PC-3 (cell line): ENCODE results near the gene PRKCE. TPM values are rescaled to one million over a fixed set of nuclear protein-coding genes. Genes with fewer than 3 reads are reported as not detected.

ENCODE experiments used
- ATAC-seq: fragments of 200-7000 bp; cut with Tn5 transposase; 2 replicates; pipeline ENCODE4 v1.9.1; 2020; ENCODE audit warnings: mild to moderate bottlenecking, moderate library complexity
- BruUV-seq: library from RNA; stranded (reverse); fragments of 400-500 nt; replicated peaks from 2 replicates; lab custom pipeline; 2021; lab: Mats Ljungman, UMichigan
- CTCF ChIA-PET: fragments of 300-600 bp; sonication (Branson Sonifier 250); formaldehyde crosslinking; loops from one replicate; lab custom pipeline; 2022; ENCODE audit warnings: antibody characterized with exemption; lab: Charles Lee
- POLR2A ChIA-PET: fragments of 300-600 bp; sonication (Branson Sonifier 250); formaldehyde crosslinking; loops from one replicate; lab custom pipeline; 2022; ENCODE audit warnings: antibody characterized with exemption; ENCODE audit not compliant: unreplicated experiment; lab: Charles Lee
- DNase-seq: peaks from one replicate; pipeline ENCODE4 v3.0.0-alpha.2; 2015
- H2AFZ ChIP-seq: fragments of 300-600 bp; sonication (generic); 2 replicates; pipeline ENCODE4 v1.6.0; 2016; ENCODE audit warnings: antibody characterized with exemption, low read length
- H3F3A ChIP-seq: fragments of 300-600 bp; sonication (generic); one replicate; pipeline ENCODE4 v1.6.0; 2017; ENCODE audit warnings: antibody characterized with exemption, low read length, control low read depth, mild to moderate bottlenecking; ENCODE audit not compliant: unreplicated experiment
- H3K27ac ChIP-seq: fragments of 300-600 bp; sonication (generic); 2 replicates; pipeline ENCODE4 v1.5.1; 2016; ENCODE audit warnings: mild to moderate bottlenecking, low read length
- H3K27me3 ChIP-seq: fragments of 300-600 bp; sonication (generic); 2 replicates; pipeline ENCODE4 v1.6.1; 2016; ENCODE audit warnings: low read length, mixed read lengths
- H3K36me3 ChIP-seq: fragments of 300-600 bp; sonication (generic); 2 replicates; pipeline ENCODE4 v1.6.1; 2016; ENCODE audit warnings: low read depth, mixed run types, low read length, mixed read lengths
- H3K4me1 ChIP-seq: fragments of 300-600 bp; sonication (generic); 2 replicates; pipeline ENCODE4 v1.5.1; 2016; ENCODE audit warnings: low read length; ENCODE audit not compliant: insufficient read depth
- H3K4me2 ChIP-seq: fragments of 300-600 bp; sonication (generic); 2 replicates; pipeline ENCODE4 v1.6.0; 2016; ENCODE audit warnings: low read length
- H3K4me3 ChIP-seq: fragments of 300-600 bp; sonication (generic); 2 replicates; pipeline ENCODE4 v1.5.1; 2016; ENCODE audit warnings: mild to moderate bottlenecking, low read length, mixed read lengths
- H3K79me2 ChIP-seq: fragments of 300-600 bp; sonication (generic); 2 replicates; pipeline ENCODE4 v1.6.1; 2017; ENCODE audit warnings: low read length, mixed read lengths
- H3K9ac ChIP-seq: fragments of 300-600 bp; sonication (generic); 2 replicates; pipeline ENCODE4 v1.6.0; 2016; ENCODE audit warnings: mild to moderate bottlenecking, low read length
- H3K9me2 ChIP-seq: fragments of 300-600 bp; sonication (generic); replicated peaks from 2 replicates; pipeline ENCODE4 v1.6.1; 2016; ENCODE audit warnings: mixed run types, low read length, mixed read lengths
- H3K9me3 ChIP-seq: fragments of 300-600 bp; sonication (generic); 2 replicates; pipeline ENCODE4 v1.6.1; 2016; ENCODE audit warnings: low read length, mixed read lengths
- H4K20me1 ChIP-seq: fragments of 300-600 bp; sonication (generic); 2 replicates; pipeline ENCODE4 v1.6.1; 2016; ENCODE audit warnings: low read length, mixed read lengths
- EZH2 ChIP-seq: fragments of 300-600 bp; sonication (generic); IDR thresholded peaks from one replicate; pipeline ENCODE4 v1.6.1; 2017; ENCODE audit warnings: antibody characterized with exemption, mild to moderate bottlenecking, low read length; ENCODE audit not compliant: unreplicated experiment
- EZH2phosphoT487 ChIP-seq: fragments of 300-600 bp; sonication (generic); IDR thresholded peaks from 2 replicates; pipeline ENCODE4 v1.6.1; 2018; ENCODE audit warnings: mild to moderate bottlenecking, antibody characterized with exemption, low read length, borderline replicate concordance
- intact Hi-C: fragments of 100-400 bp; cut with micrococcal nuclease; formaldehyde crosslinking; loops from 2 replicates; pipeline ENCODE4 v1.9.0; 2023
- total RNA-seq: library from RNA; depleted of rRNA; stranded (reverse); fragments of >200 nt; gene quantifications from 2 replicates; pipeline ENCODE4 v1.2.3, GENCODE V29; 2014
- TF ChIP-seq, protein P1 (sequence below): fragments of 300-600 bp; sonication (generic); conservative IDR thresholded peaks from 2 replicates; pipeline ENCODE4 v1.5.1; 2017; ENCODE audit warnings: antibody characterized with exemption, low read depth, mild to moderate bottlenecking, low read length

Gene PRKCE
- total RNA-seq, 1 experiment from 2014 or later = 7.0 TPM

DNA sequence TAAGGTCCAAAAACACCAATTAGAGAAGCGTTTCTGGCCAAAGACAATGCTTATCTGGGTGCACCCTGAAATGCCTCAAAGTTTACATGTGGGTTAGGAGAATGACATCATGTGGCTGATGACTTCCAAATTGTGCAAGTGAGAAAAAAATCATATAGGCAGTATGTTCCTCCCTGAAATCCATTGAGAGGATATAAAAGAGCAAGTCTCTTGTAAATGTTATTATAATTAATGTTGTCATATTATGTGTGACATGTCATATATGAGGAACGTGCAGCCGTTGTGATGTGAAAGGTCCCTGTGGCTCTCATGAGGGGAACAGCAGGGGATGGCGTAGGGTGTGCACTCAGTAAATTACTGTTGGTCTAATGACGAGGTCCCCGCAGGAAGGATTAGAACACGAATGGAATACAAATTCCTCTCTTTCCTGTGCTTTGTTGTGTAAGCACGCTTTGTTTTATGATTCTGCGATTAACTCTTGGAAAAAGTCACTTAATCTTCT is 290.8 kb downstream of the PRKCE start:
- Histone ChIP-seq H3K27me3 (no peaks in the 10 kb centered on the region), H3F3A (peaks cover 8% of the 10 kb centered on the region), H4K20me1 (0 out of 2 replicates have a peak, but pooled peaks cover 4% of the 10 kb centered on the region), H3K79me2 (0 out of 2 replicates have a peak, but pooled peaks cover 4% of the 10 kb centered on the region), H3K9me2 (no peaks in the 10 kb centered on the region), H3K9me3 (no peaks in the 10 kb centered on the region), H3K27ac (no peak overlapping the region), H2AFZ (no peak overlapping the region), H3K4me1 (peaks cover 64% of the 10 kb centered on the region), H3K4me3 (no peak overlapping the region), H3K9ac (no peak overlapping the region), H3K36me3 (no peaks in the 10 kb centered on the region), H3K4me2 (no peak overlapping the region)
- intact Hi-C loops = no loop called here
- ChIA-PET CTCF (no interaction called here), POLR2A (no interaction called here)
- ATAC-seq (no peak), DNase-seq (no peak)
- no peak for TF ChIP-seq EZH2phosphoT487
- TF ChIP-seq, protein P1, sequence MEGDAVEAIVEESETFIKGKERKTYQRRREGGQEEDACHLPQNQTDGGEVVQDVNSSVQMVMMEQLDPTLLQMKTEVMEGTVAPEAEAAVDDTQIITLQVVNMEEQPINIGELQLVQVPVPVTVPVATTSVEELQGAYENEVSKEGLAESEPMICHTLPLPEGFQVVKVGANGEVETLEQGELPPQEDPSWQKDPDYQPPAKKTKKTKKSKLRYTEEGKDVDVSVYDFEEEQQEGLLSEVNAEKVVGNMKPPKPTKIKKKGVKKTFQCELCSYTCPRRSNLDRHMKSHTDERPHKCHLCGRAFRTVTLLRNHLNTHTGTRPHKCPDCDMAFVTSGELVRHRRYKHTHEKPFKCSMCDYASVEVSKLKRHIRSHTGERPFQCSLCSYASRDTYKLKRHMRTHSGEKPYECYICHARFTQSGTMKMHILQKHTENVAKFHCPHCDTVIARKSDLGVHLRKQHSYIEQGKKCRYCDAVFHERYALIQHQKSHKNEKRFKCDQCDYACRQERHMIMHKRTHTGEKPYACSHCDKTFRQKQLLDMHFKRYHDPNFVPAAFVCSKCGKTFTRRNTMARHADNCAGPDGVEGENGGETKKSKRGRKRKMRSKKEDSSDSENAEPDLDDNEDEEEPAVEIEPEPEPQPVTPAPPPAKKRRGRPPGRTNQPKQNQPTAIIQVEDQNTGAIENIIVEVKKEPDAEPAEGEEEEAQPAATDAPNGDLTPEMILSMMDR = no peak
- no peak for TF ChIP-seq EZH2
- no TSS peak for BruUV-seq

DNA sequence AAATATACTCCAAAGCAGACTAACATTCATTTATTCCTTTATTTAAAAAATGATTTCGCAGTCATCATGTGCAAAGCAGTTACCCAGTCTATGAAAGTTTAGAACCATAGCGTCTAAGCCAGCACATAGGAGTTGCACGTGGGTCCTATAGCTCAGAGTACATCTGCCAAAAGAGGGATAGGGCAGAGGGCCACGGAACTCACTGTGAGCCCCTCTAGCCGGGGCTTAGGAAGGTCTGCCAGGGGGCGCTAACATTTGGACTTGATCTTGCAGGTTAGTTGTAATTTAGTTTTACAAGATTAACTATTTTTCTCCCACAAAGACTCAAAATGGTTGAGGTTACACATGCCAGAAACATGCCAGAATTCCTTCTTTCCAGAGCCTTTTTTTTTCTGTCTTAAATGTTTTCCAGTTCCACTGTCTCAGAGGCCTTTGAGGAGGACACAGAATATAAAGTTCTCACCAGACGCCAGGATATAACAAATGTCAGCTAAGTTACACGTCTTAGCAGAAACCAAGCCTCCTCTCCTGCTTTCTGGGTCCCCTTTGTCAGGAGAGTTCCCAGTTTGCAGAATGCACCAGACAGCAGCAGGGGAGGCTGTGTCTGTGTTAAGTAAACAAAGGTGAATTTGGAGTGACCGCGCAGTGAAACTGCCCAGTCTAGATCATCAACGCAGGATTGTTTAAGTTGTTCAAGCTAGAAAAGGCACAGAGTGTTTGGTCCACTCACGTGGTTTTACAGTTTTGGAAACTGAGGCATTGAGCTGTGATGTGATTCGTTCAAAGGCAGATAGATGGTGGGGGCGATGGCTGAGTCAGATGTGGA is 292.0 kb downstream of the PRKCE start:
- H3K4me1 ChIP-seq = peaks cover 54% of the 10 kb centered on the region

More for the DNA sequence above, 292.0 kb downstream of the PRKCE start:
- Histone ChIP-seq H3K79me2 (0 out of 2 replicates have a peak, but pooled peaks cover 4% of the 10 kb centered on the region), H3K4me2 (0 out of 2 replicates have a peak overlapping the region, but pooled peaks have one; percentile 50), H3K9me2 (no peaks in the 10 kb centered on the region), H3F3A (peaks cover under 1% of the 10 kb centered on the region), H2AFZ (no peak overlapping the region), H3K27ac (no peak overlapping the region), H3K9ac (no peak overlapping the region), H3K36me3 (no peaks in the 10 kb centered on the region), H3K4me3 (no peak overlapping the region), H4K20me1 (0 out of 2 replicates have a peak, but pooled peaks cover 4% of the 10 kb centered on the region), H3K27me3 (no peaks in the 10 kb centered on the region), H3K9me3 (no peaks in the 10 kb centered on the region)
- ChIA-PET POLR2A (no interaction called here), CTCF (no interaction called here)
- intact Hi-C loops = no loop called here
- TF ChIP-seq EZH2 = no peak
- TF ChIP-seq, protein P1 = peak; percentile 40
- TF ChIP-seq EZH2phosphoT487 = no peak
- DNase-seq = no peak
- ATAC-seq = no peak
- BruUV-seq = no TSS peak
